Heart left ventricle (tissue), 13 donors: ENCODE results near the gene CBX7.

Experiments used
- CTCF ChIP-seq, 12 donors: fragments of 200-600 bp; sonication (generic) in 4 of 12; IDR thresholded peaks; one replicate each; pipeline versions ENCODE4 v1.5.0 to v1.8.0; 2018 to 2022; ENCODE audit warnings: antibody characterized with exemption in 12 of 12, mild to moderate bottlenecking in 5 of 12
- POLR2A ChIP-seq, 2 donors: fragments of 450-650 bp; IDR thresholded peaks; one replicate each; pipeline ENCODE4 v1.6.1; 2017; ENCODE audit warnings: antibody characterized with exemption in 2 of 2, mild to moderate bottlenecking in 2 of 2, moderate library complexity in 2 of 2
- donor health status: ischemic (EF 13 %, LVEDD 7.1; RV severe dilation, severe dysfunction).
- donor health status: DM: no; HTN: yes; CAD: no.
- donor health status: DM: no; HTN: no; CAD: no.
- donor health status: ischemic (EF 25% LVEDD 6.9; RV normal size, moderate dysfunction).
- donor health status: ischemic (EF 25% LVEDD 5.7; RV mildly dilated, moderate dysfunction).
- donor health status: ischemic (EF 35%, LVEDD 5.7; RV mildly dilated, moderate dysfunction).
- donor health status: nonischemic (EF 11% LVEDD 7.7; RV severe dilation, severe dysfunction).
- donor health status: DM: yes; HTN: yes; CAD: no.
- donor health status: PGD.
- donor health status: ischemic (EF 29% LVEDD 5.4; RV normal size, mild dysfunction).
- donor health status: nonischemic (EF 23%, LVEDD 6.1; RV moderate dilation, normal function).

- no peak for TF ChIP-seq POLR2A (IDR thresholded peaks at IDR 0.05)
- no peak for TF ChIP-seq CTCF (IDR thresholded peaks at IDR 0.05)
Measured at GRCh38 chr22:39149915-39150847, 2.3 kb downstream of the CBX7 start.
